ENCODE results near the gene ZBTB25.
"Not testable (repeated sequence)": the region's sequence is repeated elsewhere in the genome, so short reads cannot be mapped to it uniquely, and the experiment has no call there.

Gene ZBTB25

GRCh38 chr14:64517667-64518066 lies 14.0 kb upstream of the ZBTB25 start:
- DNase-seq (ENCODE audit: low read depth, low spot score); H3K4me3 ChIP-seq (ENCODE audit: low read length): not testable (repeated sequence)

DNA sequence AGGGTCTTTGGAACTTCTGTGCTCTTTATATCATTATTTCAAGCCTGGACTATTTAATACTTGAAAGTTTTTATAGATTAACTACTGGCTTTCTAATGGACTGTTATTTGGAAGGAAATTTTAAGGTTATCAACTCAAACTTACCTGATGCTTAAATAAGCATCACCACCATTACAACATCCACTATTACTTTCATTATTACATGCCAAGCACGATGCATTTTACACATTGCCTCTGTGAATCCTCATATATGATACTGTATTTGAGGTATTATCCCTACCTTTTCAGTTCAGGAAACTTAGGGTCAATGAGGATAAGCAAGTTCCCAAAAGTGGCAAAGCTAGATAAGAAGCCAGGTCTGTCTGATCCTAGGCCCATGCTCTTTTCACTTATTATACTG lies 13.3 kb upstream of the ZBTB25 start:
- no peak for DNase-seq (ENCODE audit: low read depth, low spot score)
- no peak overlapping the region for H3K4me3 ChIP-seq (ENCODE audit: low read length)

- DNase-seq (ENCODE audit: low read depth, low spot score) = no peak
- H3K4me3 ChIP-seq (ENCODE audit: low read length) = no peak overlapping the region
Observed at GRCh38 chr14:64515053-64515452, 11.4 kb upstream of the ZBTB25 start.

DNA sequence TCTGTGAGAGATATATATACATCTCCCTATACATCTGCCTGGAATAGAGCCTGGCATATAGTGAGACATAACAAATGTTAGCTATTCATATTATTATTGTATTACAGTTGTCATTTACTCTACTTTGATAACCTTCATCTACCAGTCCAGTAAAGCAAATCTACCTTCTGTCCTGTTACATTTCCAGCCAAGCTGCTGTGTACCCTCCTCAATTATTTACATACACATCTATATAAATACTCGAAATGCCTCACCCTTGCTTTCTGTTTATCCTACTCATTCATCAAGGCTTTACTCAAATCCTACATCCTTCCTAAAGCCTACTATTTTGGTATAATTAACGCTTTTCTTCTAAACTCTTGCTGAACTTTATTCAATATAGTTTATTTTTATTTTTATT lies 9.6 kb upstream of the ZBTB25 start:
- DNase-seq (ENCODE audit: low read depth, low spot score) = no peak
- no peak overlapping the region for H3K4me3 ChIP-seq (ENCODE audit: low read length)

- peak; percentile 72 for DNase-seq (ENCODE audit: low read depth, low spot score)
- no peak overlapping the region for H3K4me3 ChIP-seq (ENCODE audit: low read length)
Observed at GRCh38 chr14:64510825-64511671, 7.4 kb upstream of the ZBTB25 start.

GRCh38 chr14:64509036-64509435 lies 5.4 kb upstream of the ZBTB25 start:
- DNase-seq (ENCODE audit: low read depth, low spot score) = no peak
- no peak overlapping the region for H3K4me3 ChIP-seq (ENCODE audit: low read length)

DNA sequence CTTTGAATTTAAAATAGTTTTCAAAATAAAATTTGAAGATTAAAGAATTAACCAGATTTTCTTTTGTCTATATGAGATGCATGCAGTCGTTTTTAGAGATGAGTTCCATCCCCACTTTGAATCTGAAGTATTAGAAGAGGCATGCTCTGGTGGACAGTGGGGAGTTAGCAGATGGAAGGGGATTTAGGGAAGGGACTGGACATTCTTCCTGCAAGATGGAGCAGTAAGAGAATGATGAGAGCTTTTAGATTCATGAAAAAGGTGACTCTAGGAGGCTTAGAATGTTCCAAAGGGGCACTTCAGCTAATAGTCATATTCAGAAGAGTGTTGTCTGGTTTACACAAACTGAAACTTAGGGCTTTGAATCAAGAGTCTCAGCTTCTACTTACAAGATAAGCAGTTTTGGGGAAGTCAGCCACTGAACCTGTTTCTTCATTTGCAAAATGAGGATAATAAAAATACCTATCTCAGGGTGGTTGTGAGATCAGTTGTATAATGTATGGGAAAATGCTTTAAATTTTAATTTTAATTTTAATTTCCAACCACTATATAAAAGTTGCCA lies 4.7 kb upstream of the ZBTB25 start:
- H3K4me3 ChIP-seq (ENCODE audit: low read length) = no peak overlapping the region
- no peak for DNase-seq (ENCODE audit: low read depth, low spot score)

- DNase-seq (ENCODE audit: low read depth, low spot score) = no peak
- no peak overlapping the region for H3K4me3 ChIP-seq (ENCODE audit: low read length)
Observed at GRCh38 chr14:64507376-64508156, 3.9 kb upstream of the ZBTB25 start.

DNA sequence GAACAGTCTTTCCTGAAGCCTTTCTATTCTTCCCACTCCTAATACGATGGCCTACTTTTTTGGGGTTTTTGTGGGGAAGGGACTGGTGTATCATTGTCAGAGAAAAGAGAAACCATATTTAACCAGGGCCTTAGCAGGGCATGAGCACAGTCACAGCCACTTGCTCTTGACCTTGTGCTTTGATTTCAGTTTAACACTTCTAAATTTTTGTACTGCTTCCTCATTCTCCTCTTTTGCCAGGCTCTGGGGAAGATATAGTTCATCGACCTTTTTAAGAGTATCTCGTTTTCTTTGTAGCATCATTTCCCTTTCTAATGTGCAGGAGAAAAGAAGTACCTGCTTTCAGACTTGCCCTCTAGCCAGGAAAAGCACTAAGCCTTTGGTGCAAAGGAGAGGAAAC lies 3.1 kb upstream of the ZBTB25 start:
- peak overlapping the region; percentile 17; the same call in 1 of the 2 replicates for H3K4me3 ChIP-seq (ENCODE audit: low read length)

DNA sequence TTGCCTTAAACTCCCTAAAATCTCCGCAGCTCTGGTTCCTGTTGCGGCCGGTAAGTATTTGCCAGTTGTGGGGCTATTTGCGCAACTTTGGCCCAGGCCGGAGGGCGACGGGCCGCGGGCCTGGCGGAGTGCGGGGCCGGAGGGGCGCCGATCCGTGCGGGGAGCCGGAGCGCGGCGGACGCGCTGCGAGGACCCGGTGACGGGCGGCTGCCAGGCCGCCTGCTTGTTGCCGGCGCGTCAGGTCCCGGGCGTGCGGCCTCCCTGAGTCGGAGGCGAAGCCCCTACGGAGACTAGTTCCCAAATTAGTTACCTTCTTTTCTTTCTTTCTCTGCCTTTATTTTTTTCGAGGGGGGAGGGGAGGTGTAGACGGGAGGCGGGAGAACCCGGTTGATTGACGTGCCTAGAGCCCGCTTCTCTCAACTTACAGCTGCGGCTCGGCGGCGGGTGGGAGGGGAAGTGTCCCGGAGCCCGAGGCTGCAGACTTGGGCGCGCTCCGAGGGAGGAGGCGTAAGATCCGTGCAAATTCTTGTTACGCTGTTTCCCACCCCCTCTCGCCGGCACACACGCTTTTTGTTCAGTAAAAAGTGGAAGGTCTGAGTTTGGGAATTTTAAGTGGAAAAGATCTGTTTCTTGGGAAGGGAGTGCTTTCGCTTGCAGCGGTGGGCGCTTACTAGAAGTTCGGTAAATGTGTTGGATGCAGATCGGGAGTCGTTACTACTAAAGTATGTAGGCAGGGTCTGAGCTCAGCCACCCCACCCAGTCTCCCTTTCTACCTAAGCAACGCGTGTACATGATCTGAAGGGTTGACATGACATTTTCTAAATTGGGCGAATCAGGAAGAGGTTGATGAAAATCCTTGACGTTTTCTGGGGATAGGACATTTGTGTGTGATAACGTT lies 1.5 kb upstream of the ZBTB25 start:
- DNase-seq (ENCODE audit: low read depth, low spot score) = peak; percentile 85
- H3K4me3 ChIP-seq (ENCODE audit: low read length) = peak overlapping the region; percentile 89

More for the DNA sequence above, 3.1 kb upstream of the ZBTB25 start:
- no peak for DNase-seq (ENCODE audit: low read depth, low spot score)

GRCh38 chr14:64504310-64504896 lies 765 bp upstream of the ZBTB25 start, which contains the start of gene ZBTB1:
Gene ZBTB1, plus strand, starts transcription at chr14:64504770. Its CDS starts 16,735 bp downstream, at chr14:64521505.
- H3K4me3 ChIP-seq (ENCODE audit: low read length) = peak within 1 kb of the TSS; percentile 89
- peak; percentile 69 for DNase-seq (ENCODE audit: low read depth, low spot score)

GRCh38 chr14:64502887-64503433 lies 678 bp downstream of the ZBTB25 start:
- peak; percentile 37 for DNase-seq (ENCODE audit: low read depth, low spot score)
- peak overlapping the region; percentile 88 for H3K4me3 ChIP-seq (ENCODE audit: low read length)

DNA sequence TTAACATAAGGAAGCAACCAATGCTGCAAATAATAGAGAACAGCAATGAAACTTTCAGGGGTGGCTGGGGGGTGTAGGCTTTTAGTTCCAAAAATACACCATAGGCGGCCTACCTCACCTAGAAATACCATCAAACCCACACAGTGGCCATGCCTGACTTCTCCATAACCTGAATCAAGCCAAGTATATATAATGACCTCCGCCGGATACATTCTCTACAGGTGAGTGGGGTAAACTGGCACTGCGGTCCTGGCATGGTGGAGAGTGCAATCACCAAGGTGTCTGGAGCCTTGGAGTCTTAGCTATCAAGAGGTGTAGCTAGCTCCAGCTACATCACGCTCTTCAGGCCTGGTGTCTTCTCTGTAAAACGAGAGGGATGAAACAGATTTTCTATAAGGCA lies 1.2 kb downstream of the ZBTB25 start:
- H3K4me3 ChIP-seq (ENCODE audit: low read length) = peak overlapping the region; percentile 88
- no peak for DNase-seq (ENCODE audit: low read depth, low spot score)

- DNase-seq (ENCODE audit: low read depth, low spot score) = peak; percentile 73
- H3K4me3 ChIP-seq (ENCODE audit: low read length) = peak overlapping the region; percentile 88
Observed at GRCh38 chr14:64501411-64502171, 2.0 kb downstream of the ZBTB25 start.

DNA sequence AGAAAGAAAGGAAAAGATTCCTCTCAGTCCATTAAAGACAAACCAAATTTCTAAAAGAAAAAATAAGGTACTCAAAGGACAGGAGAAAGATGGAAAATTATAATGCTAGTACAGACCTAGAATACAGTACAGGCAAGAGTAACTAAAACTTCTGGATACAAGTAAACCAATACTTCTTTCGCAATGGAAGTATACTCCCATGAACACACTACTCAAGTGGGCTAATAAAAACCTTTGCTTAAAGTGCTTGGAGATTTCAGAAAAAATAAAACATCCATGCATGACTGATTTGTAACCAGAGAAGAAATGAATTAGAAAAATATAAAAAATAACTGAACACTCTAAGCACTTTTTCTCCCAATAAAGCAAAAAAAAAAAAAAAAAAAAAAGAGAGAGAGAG lies 3.5 kb downstream of the ZBTB25 start:
- H3K4me3 ChIP-seq (ENCODE audit: low read length) = no peak overlapping the region
- no peak for DNase-seq (ENCODE audit: low read depth, low spot score)

DNA sequence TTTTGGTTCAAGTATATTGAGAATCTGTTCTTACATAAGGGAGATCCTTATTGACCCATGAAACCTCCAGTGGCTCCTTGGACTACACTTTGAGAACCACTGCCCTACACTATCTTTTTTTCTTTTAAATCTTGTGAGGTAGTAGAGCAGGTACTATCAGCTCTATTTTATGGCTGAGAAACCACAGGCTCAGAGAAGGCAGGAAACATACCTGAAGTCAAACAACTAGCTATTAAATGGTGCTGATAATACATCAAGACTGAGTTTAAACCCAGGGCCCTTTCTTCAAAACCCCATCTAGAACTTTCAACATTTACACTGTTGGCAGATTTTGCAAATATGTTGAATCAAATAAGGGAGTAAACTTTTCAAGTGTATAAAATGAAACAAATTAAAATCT lies 6.9 kb downstream of the ZBTB25 start:
- DNase-seq (ENCODE audit: low read depth, low spot score) = no peak
- H3K4me3 ChIP-seq (ENCODE audit: low read length) = no peak overlapping the region

GRCh38 chr14:64495252-64495651 lies 8.4 kb downstream of the ZBTB25 start:
- no peak for DNase-seq (ENCODE audit: low read depth, low spot score)
- H3K4me3 ChIP-seq (ENCODE audit: low read length) = no peak overlapping the region

GRCh38 chr14:64493455-64493854 lies 10.2 kb downstream of the ZBTB25 start:
- DNase-seq (ENCODE audit: low read depth, low spot score) = no peak
- no peak overlapping the region for H3K4me3 ChIP-seq (ENCODE audit: low read length)

Data from Jurkat, Clone E6-1 (cell line).